HEK293 (cell line): ENCODE measurements around the gene SRPK3.

ENCODE experiments used
- KLF9 ChIP-seq: fragments of 450-650 bp; formaldehyde crosslinking; IDR thresholded peaks from 2 replicates; pipeline ENCODE4 v1.5.1; 2016; ENCODE audit warnings: missing biosample characterization, missing genetic modification characterization, low read depth
- SP7 ChIP-seq: fragments of 450-650 bp; formaldehyde crosslinking; IDR thresholded peaks from 2 replicates; pipeline ENCODE4 v1.5.1; 2016; ENCODE audit warnings: missing biosample characterization, missing genetic modification characterization
- ZBTB17 ChIP-seq: fragments of 450-650 bp; formaldehyde crosslinking; IDR thresholded peaks from 2 replicates; pipeline ENCODE4 v1.5.1; 2016; ENCODE audit warnings: missing biosample characterization, missing genetic modification characterization
- ZBTB21 ChIP-seq: fragments of 450-650 bp; formaldehyde crosslinking; IDR thresholded peaks from 2 replicates; pipeline ENCODE4 v1.5.1; 2017; ENCODE audit warnings: missing biosample characterization, missing genetic modification characterization
- ZBTB8A ChIP-seq: fragments of 450-650 bp; formaldehyde crosslinking; IDR thresholded peaks from 2 replicates; pipeline ENCODE4 v1.5.1; 2016; ENCODE audit warnings: missing biosample characterization, missing genetic modification characterization
- ZFP69B ChIP-seq: fragments of 450-650 bp; formaldehyde crosslinking; IDR thresholded peaks from 2 replicates; pipeline ENCODE4 v1.5.1; 2016; ENCODE audit warnings: missing biosample characterization, missing genetic modification characterization
- ZNF211 ChIP-seq: fragments of 450-650 bp; formaldehyde crosslinking; IDR thresholded peaks from 2 replicates; pipeline ENCODE4 v1.5.1; 2016; ENCODE audit warnings: low read depth, missing biosample characterization, missing genetic modification characterization
- ZNF335 ChIP-seq: fragments of 450-650 bp; formaldehyde crosslinking; conservative IDR thresholded peaks from 2 replicates; pipeline ENCODE4 v1.5.1; 2016; ENCODE audit warnings: missing biosample characterization, missing genetic modification characterization
- ZNF366 ChIP-seq: fragments of 450-650 bp; formaldehyde crosslinking; conservative IDR thresholded peaks from 2 replicates; pipeline ENCODE4 v1.5.1; 2016; ENCODE audit warnings: missing biosample characterization, missing genetic modification characterization
- ZNF404 ChIP-seq: fragments of 450-650 bp; formaldehyde crosslinking; IDR thresholded peaks from 2 replicates; pipeline ENCODE4 v1.5.1; 2017; ENCODE audit warnings: missing biosample characterization, missing genetic modification characterization
- ZNF426 ChIP-seq: fragments of 450-650 bp; formaldehyde crosslinking; IDR thresholded peaks from 2 replicates; pipeline ENCODE4 v1.5.1; 2017; ENCODE audit warnings: missing biosample characterization, missing genetic modification characterization, mild to moderate bottlenecking, inconsistent platforms, moderate library complexity
- ZNF433 ChIP-seq: fragments of 450-650 bp; formaldehyde crosslinking; IDR thresholded peaks from 2 replicates; pipeline ENCODE4 v1.5.1; 2016; ENCODE audit warnings: missing biosample characterization, missing genetic modification characterization, low read depth
- ZNF544 ChIP-seq: fragments of 450-650 bp; formaldehyde crosslinking; IDR thresholded peaks from 2 replicates; pipeline ENCODE4 v1.5.0; 2017; ENCODE audit warnings: missing biosample characterization, missing genetic modification characterization
- ZNF629 ChIP-seq: fragments of 450-650 bp; formaldehyde crosslinking; IDR thresholded peaks from 2 replicates; pipeline ENCODE4 v1.5.1; 2017; ENCODE audit warnings: missing biosample characterization, missing genetic modification characterization
- ZNF776 ChIP-seq: fragments of 450-650 bp; formaldehyde crosslinking; IDR thresholded peaks from 2 replicates; pipeline ENCODE4 v1.5.0; 2017; ENCODE audit warnings: missing biosample characterization, missing genetic modification characterization, borderline replicate concordance
- TF ChIP-seq, protein P1 (sequence below): fragments of 450-650 bp; formaldehyde crosslinking; IDR thresholded peaks from 2 replicates; pipeline ENCODE4 v1.5.1; 2016; ENCODE audit warnings: missing biosample characterization, missing genetic modification characterization
- TF ChIP-seq, protein P2 (sequence below): fragments of 450-650 bp; formaldehyde crosslinking; IDR thresholded peaks from 2 replicates; pipeline ENCODE4 v1.5.1; 2017; ENCODE audit warnings: missing biosample characterization, missing genetic modification characterization
- TF ChIP-seq, protein P3 (sequence below): fragments of 450-650 bp; formaldehyde crosslinking; IDR thresholded peaks from 2 replicates; pipeline ENCODE4 v1.5.1; 2016; ENCODE audit warnings: missing biosample characterization, missing genetic modification characterization
- TF ChIP-seq, protein P4 (sequence below): fragments of 450-650 bp; formaldehyde crosslinking; IDR thresholded peaks from 2 replicates; pipeline ENCODE4 v1.5.0; 2017; ENCODE audit warnings: missing biosample characterization, missing genetic modification characterization, borderline replicate concordance
- TF ChIP-seq, protein P5 (sequence below): fragments of 450-650 bp; formaldehyde crosslinking; IDR thresholded peaks from 2 replicates; pipeline ENCODE4 v1.5.1; 2016; ENCODE audit warnings: missing biosample characterization, missing genetic modification characterization
- TF ChIP-seq, protein P6 (sequence below): fragments of 450-650 bp; formaldehyde crosslinking; IDR thresholded peaks from 2 replicates; pipeline ENCODE4 v1.5.1; 2017; ENCODE audit warnings: missing biosample characterization, missing genetic modification characterization
- TF ChIP-seq, protein P7 (sequence below): fragments of 450-650 bp; formaldehyde crosslinking; IDR thresholded peaks from 2 replicates; pipeline ENCODE4 v1.5.1; 2016; ENCODE audit warnings: missing biosample characterization, missing genetic modification characterization
- TF ChIP-seq, protein P8 (sequence below): fragments of 450-650 bp; formaldehyde crosslinking; IDR thresholded peaks from 2 replicates; pipeline ENCODE4 v1.5.1; 2016; ENCODE audit warnings: missing biosample characterization, missing genetic modification characterization
- TF ChIP-seq, protein P9 (sequence below): fragments of 450-650 bp; formaldehyde crosslinking; optimal IDR thresholded peaks from 2 replicates; pipeline ENCODE3; 2016; ENCODE audit warnings: missing biosample characterization, mild to moderate bottlenecking, missing genetic modification characterization

SRPK3 gene

DNA sequence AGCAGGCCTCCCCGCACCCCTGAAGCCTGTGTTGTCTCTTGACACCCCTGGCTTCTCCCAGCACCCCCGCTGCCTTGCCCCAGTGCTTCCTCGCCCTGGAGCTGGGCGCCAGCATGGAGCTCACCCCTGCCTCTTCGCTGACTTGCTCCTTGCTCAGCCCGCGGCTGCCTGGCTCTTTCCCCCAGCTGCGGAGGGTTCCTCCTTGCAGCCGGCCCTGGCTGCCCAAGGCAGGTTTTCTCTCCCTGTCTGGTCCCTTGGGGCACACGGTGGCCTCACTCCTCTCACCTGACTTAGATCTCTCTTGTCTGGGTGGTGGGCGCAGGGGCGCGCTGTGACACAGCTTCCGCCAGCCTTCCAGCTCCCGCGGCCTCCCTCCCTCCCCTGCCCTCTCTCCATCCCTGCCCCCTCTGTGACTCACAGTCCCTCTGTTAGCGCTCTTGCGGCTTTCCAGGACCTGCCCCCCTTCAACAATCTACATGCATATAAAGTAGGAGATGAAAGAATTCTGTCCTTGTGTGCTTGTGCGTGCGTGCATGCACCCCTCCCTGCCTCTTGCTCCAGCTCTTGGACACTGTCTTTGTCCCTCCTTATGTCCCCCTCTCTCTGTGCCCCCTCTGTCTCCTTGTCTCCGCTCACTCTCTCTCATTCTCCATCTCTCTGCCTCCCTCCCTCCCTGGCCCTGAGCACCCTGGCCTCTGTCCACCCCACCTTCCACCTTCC lies 14.6 kb upstream of the SRPK3 start (continued):
- TF ChIP-seq, protein P1, sequence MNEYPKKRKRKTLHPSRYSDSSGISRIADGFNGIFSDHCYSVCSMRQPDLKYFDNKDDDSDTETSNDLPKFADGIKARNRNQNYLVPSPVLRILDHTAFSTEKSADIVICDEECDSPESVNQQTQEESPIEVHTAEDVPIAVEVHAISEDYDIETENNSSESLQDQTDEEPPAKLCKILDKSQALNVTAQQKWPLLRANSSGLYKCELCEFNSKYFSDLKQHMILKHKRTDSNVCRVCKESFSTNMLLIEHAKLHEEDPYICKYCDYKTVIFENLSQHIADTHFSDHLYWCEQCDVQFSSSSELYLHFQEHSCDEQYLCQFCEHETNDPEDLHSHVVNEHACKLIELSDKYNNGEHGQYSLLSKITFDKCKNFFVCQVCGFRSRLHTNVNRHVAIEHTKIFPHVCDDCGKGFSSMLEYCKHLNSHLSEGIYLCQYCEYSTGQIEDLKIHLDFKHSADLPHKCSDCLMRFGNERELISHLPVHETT = peak; percentile 13; the same call in 1 of the 2 replicates
- TF ChIP-seq, protein P2, sequence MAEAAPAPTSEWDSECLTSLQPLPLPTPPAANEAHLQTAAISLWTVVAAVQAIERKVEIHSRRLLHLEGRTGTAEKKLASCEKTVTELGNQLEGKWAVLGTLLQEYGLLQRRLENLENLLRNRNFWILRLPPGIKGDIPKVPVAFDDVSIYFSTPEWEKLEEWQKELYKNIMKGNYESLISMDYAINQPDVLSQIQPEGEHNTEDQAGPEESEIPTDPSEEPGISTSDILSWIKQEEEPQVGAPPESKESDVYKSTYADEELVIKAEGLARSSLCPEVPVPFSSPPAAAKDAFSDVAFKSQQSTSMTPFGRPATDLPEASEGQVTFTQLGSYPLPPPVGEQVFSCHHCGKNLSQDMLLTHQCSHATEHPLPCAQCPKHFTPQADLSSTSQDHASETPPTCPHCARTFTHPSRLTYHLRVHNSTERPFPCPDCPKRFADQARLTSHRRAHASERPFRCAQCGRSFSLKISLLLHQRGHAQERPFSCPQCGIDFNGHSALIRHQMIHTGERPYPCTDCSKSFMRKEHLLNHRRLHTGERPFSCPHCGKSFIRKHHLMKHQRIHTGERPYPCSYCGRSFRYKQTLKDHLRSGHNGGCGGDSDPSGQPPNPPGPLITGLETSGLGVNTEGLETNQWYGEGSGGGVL (tag by site-specific recombination) = peak; percentile 95
- TF ChIP-seq ZNF404 (tag by site-specific recombination) (no peak), ZNF426 (tag by site-specific recombination) (no peak), ZBTB17 (tag by site-specific recombination) (peak; percentile 69), ZNF433 (no peak), ZFP69B (tag by site-specific recombination) (0 out of 2 replicates have a peak, but pooled peaks have one; percentile 23), SP7 (tag by site-specific recombination) (0 out of 2 replicates have a peak, but pooled peaks have one; percentile 50), KLF9 (tag by site-specific recombination) (peak; percentile 34; the same call in 1 of the 2 replicates), ZBTB21 (no peak), ZNF211 (tag by site-specific recombination) (no peak), ZNF776 (tag by site-specific recombination) (no peak), ZNF366 (tag by site-specific recombination) (peak; percentile 79), ZNF335 (tag by site-specific recombination) (peak; percentile 56), ZBTB8A (tag by site-specific recombination) (0 out of 2 replicates have a peak, but pooled peaks have one; percentile 42), ZNF629 (tag by site-specific recombination) (peak; percentile 39; the same call in 1 of the 2 replicates), ZNF544 (tag by site-specific recombination) (no peak)
- TF ChIP-seq, protein P3, sequence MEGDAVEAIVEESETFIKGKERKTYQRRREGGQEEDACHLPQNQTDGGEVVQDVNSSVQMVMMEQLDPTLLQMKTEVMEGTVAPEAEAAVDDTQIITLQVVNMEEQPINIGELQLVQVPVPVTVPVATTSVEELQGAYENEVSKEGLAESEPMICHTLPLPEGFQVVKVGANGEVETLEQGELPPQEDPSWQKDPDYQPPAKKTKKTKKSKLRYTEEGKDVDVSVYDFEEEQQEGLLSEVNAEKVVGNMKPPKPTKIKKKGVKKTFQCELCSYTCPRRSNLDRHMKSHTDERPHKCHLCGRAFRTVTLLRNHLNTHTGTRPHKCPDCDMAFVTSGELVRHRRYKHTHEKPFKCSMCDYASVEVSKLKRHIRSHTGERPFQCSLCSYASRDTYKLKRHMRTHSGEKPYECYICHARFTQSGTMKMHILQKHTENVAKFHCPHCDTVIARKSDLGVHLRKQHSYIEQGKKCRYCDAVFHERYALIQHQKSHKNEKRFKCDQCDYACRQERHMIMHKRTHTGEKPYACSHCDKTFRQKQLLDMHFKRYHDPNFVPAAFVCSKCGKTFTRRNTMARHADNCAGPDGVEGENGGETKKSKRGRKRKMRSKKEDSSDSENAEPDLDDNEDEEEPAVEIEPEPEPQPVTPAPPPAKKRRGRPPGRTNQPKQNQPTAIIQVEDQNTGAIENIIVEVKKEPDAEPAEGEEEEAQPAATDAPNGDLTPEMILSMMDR = no peak
- TF ChIP-seq, protein P4, sequence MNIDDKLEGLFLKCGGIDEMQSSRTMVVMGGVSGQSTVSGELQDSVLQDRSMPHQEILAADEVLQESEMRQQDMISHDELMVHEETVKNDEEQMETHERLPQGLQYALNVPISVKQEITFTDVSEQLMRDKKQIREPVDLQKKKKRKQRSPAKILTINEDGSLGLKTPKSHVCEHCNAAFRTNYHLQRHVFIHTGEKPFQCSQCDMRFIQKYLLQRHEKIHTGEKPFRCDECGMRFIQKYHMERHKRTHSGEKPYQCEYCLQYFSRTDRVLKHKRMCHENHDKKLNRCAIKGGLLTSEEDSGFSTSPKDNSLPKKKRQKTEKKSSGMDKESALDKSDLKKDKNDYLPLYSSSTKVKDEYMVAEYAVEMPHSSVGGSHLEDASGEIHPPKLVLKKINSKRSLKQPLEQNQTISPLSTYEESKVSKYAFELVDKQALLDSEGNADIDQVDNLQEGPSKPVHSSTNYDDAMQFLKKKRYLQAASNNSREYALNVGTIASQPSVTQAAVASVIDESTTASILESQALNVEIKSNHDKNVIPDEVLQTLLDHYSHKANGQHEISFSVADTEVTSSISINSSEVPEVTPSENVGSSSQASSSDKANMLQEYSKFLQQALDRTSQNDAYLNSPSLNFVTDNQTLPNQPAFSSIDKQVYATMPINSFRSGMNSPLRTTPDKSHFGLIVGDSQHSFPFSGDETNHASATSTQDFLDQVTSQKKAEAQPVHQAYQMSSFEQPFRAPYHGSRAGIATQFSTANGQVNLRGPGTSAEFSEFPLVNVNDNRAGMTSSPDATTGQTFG (tag by site-specific recombination) = no peak
- TF ChIP-seq, protein P5, sequence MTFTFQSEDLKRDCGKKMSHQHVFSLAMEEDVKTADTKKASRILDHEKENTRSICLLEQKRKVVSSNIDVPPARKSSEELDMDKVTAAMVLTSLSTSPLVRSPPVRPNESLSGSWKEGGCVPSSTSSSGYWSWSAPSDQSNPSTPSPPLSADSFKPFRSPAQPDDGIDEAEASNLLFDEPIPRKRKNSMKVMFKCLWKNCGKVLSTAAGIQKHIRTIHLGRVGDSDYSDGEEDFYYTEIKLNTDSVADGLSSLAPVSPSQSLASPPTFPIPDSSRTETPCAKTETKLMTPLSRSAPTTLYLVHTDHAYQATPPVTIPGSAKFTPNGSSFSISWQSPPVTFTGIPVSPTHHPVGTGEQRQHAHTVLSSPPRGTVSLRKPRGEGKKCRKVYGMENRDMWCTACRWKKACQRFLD (tag by site-specific recombination) = no peak
- TF ChIP-seq, protein P6, sequence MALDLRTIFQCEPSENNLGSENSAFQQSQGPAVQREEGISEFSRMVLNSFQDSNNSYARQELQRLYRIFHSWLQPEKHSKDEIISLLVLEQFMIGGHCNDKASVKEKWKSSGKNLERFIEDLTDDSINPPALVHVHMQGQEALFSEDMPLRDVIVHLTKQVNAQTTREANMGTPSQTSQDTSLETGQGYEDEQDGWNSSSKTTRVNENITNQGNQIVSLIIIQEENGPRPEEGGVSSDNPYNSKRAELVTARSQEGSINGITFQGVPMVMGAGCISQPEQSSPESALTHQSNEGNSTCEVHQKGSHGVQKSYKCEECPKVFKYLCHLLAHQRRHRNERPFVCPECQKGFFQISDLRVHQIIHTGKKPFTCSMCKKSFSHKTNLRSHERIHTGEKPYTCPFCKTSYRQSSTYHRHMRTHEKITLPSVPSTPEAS (tag by site-specific recombination) = no peak; the same call in 1 of the 2 replicates
- TF ChIP-seq, protein P7, sequence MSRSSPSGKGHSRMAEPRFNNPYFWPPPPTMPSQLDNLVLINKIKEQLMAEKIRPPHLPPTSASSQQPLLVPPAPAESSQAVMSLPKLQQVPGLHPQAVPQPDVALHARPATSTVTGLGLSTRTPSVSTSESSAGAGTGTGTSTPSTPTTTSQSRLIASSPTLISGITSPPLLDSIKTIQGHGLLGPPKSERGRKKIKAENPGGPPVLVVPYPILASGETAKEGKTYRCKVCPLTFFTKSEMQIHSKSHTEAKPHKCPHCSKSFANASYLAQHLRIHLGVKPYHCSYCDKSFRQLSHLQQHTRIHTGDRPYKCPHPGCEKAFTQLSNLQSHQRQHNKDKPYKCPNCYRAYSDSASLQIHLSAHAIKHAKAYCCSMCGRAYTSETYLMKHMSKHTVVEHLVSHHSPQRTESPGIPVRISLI (tag by site-specific recombination) = no peak
- TF ChIP-seq, protein P8, sequence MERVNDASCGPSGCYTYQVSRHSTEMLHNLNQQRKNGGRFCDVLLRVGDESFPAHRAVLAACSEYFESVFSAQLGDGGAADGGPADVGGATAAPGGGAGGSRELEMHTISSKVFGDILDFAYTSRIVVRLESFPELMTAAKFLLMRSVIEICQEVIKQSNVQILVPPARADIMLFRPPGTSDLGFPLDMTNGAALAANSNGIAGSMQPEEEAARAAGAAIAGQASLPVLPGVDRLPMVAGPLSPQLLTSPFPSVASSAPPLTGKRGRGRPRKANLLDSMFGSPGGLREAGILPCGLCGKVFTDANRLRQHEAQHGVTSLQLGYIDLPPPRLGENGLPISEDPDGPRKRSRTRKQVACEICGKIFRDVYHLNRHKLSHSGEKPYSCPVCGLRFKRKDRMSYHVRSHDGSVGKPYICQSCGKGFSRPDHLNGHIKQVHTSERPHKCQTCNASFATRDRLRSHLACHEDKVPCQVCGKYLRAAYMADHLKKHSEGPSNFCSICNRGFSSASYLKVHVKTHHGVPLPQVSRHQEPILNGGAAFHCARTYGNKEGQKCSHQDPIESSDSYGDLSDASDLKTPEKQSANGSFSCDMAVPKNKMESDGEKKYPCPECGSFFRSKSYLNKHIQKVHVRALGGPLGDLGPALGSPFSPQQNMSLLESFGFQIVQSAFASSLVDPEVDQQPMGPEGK = peak; percentile 81
- TF ChIP-seq, protein P9, sequence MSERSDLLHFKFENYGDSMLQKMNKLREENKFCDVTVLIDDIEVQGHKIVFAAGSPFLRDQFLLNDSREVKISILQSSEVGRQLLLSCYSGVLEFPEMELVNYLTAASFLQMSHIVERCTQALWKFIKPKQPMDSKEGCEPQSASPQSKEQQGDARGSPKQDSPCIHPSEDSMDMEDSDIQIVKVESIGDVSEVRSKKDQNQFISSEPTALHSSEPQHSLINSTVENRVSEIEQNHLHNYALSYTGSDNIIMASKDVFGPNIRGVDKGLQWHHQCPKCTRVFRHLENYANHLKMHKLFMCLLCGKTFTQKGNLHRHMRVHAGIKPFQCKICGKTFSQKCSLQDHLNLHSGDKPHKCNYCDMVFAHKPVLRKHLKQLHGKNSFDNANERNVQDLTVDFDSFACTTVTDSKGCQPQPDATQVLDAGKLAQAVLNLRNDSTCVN (tag by site-specific recombination) = peak; percentile 45
